KG1 (cell line): Measurements from ENCODE around the gene NME4.

Source experiments
- DNase-seq: peaks from one replicate; lab custom pipeline; 2025; lab: John Stamatoyannopoulos, UW

NME4 gene

GRCh38 chr16:363766-364490 is 33.1 kb upstream of the NME4 start:
- DNase-seq, result no peak

- no peak for DNase-seq
These were observed 32.2 kb upstream of the NME4 start for GRCh38 chr16:364595-365491.

GRCh38 chr16:366476-366875 is 30.5 kb upstream of the NME4 start:
- no peak for DNase-seq

- DNase-seq, result no peak
These were observed 29.6 kb upstream of the NME4 start for GRCh38 chr16:367333-367903.

GRCh38 chr16:368388-369158 is 28.4 kb upstream of the NME4 start:
- no peak for DNase-seq

- DNase-seq, result no peak
These were observed 27.6 kb upstream of the NME4 start for GRCh38 chr16:369275-369865.

GRCh38 chr16:369866-370436 is 27.0 kb upstream of the NME4 start:
- no peak for DNase-seq

GRCh38 chr16:370443-370842 is 26.6 kb upstream of the NME4 start, which contains the start of gene MRPL28:
MRPL28 (minus strand) TSS chr16:370538; CDS start chr16:370218, 320 bp downstream.
- peak; percentile 90 for DNase-seq

GRCh38 chr16:370979-371514 is 26.0 kb upstream of the NME4 start:
- no peak for DNase-seq

- DNase-seq, result no peak
These were observed 25.3 kb upstream of the NME4 start for GRCh38 chr16:371515-372301.

- no peak for DNase-seq
These were observed 24.6 kb upstream of the NME4 start for GRCh38 chr16:372302-372983.

- DNase-seq, result no peak
These were observed 23.9 kb upstream of the NME4 start for GRCh38 chr16:373020-373598.

- no peak for DNase-seq
These were observed 23.0 kb upstream of the NME4 start for GRCh38 chr16:373848-374615.

GRCh38 chr16:374616-374926 is 22.4 kb upstream of the NME4 start:
- DNase-seq, result no peak

GRCh38 chr16:375212-375611 is 21.8 kb upstream of the NME4 start:
- no peak for DNase-seq

- no peak for DNase-seq
These were observed 20.8 kb upstream of the NME4 start for GRCh38 chr16:375927-376816.

- no peak for DNase-seq
These were observed 20.1 kb upstream of the NME4 start for GRCh38 chr16:376817-377418.
